Mammary epithelial cell (primary cell): ENCODE data around the gene SDK1.

Experiments
- EZH2 ChIP-seq: IDR thresholded peaks from 2 replicates; pipeline ENCODE4 v1.6.1; 2012; ENCODE audit warnings: low read length, inconsistent platforms, borderline replicate concordance
- TF ChIP-seq, protein P1 (sequence below), 2 donors: IDR thresholded peaks in 1 of 2; conservative IDR thresholded peaks in 1 of 2; 2 replicates each; pipeline ENCODE4 v1.5.1; 2011 to 2012; ENCODE audit warnings: inconsistent platforms in 2 of 2, low read length in 2 of 2, mild to moderate bottlenecking in 2 of 2, control low read depth in 1 of 2, low read depth in 1 of 2; ENCODE audit not compliant: insufficient read depth in 1 of 2; ENCODE audit errors: extremely low read depth in 1 of 2

DNA sequence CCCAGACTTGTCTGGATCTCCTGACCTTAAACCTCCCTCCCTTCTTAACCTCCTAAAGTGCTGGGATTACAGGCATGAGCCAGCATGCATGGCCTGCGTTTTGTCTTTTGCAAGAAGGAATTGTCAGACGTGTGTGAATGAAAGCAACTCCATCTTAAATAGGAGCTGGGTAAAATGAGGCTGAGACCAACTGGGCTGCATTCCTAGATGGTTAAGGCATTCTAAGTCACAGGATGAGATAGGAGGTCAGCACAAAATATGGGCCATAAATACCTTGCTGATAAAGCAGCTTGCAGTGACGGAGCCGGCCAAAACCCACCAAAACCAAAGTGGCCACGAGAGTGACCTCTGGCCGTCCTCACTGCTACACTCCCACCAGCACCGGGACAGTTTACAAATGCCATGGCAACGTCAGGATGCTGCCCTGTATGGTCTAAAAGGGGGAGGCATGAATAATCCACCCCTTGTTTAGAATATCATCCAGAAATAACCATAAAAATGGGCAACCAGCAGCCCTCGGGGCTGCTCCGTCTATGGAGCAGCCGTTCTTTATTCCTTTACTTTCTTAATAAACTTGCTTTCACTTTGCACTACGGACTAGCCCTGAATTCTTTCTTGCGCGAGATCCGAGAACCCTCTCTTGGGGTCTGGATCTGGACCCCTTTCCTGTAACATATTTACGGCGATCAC is 41.2 kb upstream of the SDK1 start:
- TF ChIP-seq, protein P1, sequence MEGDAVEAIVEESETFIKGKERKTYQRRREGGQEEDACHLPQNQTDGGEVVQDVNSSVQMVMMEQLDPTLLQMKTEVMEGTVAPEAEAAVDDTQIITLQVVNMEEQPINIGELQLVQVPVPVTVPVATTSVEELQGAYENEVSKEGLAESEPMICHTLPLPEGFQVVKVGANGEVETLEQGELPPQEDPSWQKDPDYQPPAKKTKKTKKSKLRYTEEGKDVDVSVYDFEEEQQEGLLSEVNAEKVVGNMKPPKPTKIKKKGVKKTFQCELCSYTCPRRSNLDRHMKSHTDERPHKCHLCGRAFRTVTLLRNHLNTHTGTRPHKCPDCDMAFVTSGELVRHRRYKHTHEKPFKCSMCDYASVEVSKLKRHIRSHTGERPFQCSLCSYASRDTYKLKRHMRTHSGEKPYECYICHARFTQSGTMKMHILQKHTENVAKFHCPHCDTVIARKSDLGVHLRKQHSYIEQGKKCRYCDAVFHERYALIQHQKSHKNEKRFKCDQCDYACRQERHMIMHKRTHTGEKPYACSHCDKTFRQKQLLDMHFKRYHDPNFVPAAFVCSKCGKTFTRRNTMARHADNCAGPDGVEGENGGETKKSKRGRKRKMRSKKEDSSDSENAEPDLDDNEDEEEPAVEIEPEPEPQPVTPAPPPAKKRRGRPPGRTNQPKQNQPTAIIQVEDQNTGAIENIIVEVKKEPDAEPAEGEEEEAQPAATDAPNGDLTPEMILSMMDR (conservative IDR thresholded peaks at IDR 0.05 in 1 of 2, IDR thresholded peaks at IDR 0.05 in 1 of 2; ENCODE audit: extremely low read depth in 1 of 2, insufficient read depth in 1 of 2, low read depth in 1 of 2, low read length in 2 of 2) = no peak
- no peak for TF ChIP-seq EZH2
